ENCODE measurements around the gene SACS.

GRCh38 chr13:23477101-23477500 is 43.6 kb upstream of the SACS start:
- TF ChIP-seq CTCF (IDR thresholded peaks at IDR 0.05; ENCODE audit: low read depth, low read length, poor library complexity, severe bottlenecking) (no peak), EZH2phosphoT487 (IDR thresholded peaks at IDR 0.05; ENCODE audit: borderline replicate concordance, low read length) (no peak)
